Measurements from ENCODE around the gene ST3GAL6.

GRCh38 chr3:98770261-98771039 lies 7.3 kb downstream of the ST3GAL6 start:
- no peak for TF ChIP-seq EZH2phosphoT487 (IDR thresholded peaks at IDR 0.05; ENCODE audit: low read length)
- TF ChIP-seq, protein P1, sequence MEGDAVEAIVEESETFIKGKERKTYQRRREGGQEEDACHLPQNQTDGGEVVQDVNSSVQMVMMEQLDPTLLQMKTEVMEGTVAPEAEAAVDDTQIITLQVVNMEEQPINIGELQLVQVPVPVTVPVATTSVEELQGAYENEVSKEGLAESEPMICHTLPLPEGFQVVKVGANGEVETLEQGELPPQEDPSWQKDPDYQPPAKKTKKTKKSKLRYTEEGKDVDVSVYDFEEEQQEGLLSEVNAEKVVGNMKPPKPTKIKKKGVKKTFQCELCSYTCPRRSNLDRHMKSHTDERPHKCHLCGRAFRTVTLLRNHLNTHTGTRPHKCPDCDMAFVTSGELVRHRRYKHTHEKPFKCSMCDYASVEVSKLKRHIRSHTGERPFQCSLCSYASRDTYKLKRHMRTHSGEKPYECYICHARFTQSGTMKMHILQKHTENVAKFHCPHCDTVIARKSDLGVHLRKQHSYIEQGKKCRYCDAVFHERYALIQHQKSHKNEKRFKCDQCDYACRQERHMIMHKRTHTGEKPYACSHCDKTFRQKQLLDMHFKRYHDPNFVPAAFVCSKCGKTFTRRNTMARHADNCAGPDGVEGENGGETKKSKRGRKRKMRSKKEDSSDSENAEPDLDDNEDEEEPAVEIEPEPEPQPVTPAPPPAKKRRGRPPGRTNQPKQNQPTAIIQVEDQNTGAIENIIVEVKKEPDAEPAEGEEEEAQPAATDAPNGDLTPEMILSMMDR (IDR thresholded peaks at IDR 0.05; ENCODE audit: low read length): no peak

Data from MM.1S (cell line).